ENCODE results near the gene NIPA2. TPM values are rescaled to one million over a fixed set of nuclear protein-coding genes. Genes with fewer than 3 reads are reported as not detected.

The NIPA2 gene
- polyA plus RNA-seq, 4 donors: 15.0 to 40.3 (median 30.5) TPM

- no peak for DNase-seq
- Histone ChIP-seq H3K27ac (ENCODE audit: low read depth in 1 of 3, low read length in 2 of 3) (no peak overlapping the region), H3K4me1 (ENCODE audit: control insufficient read depth in 3 of 3, insufficient read depth in 2 of 3, low read depth in 1 of 3, low read length in 2 of 3) (no peaks in the 10 kb centered on the region), H3K4me3 (ENCODE audit: low read depth in 1 of 3, low read length in 3 of 3) (no peak overlapping the region), H3K27me3 (ENCODE audit: control insufficient read depth in 3 of 3, insufficient read depth in 3 of 3, low read length in 3 of 3) (no peaks in the 10 kb centered on the region), H3K36me3 (ENCODE audit: control insufficient read depth in 3 of 3, insufficient read depth in 2 of 3, low read depth in 1 of 3, low read length in 3 of 3) (peaks cover 0 to 48% (median 3%) of the 10 kb centered on the region in 3 donors), H3K9me3 (ENCODE audit: control insufficient read depth in 2 of 2, insufficient read depth in 1 of 2, low read depth in 1 of 2, low read length in 1 of 2) (no peaks in the 10 kb centered on the region)
- WGBS, 3 donors: 88 to 93% (median 89%) methylated on average over 32 to 33 of the region's 33 CpGs
- no peak for FAIRE-seq
These were observed 53.2 kb downstream of the NIPA2 start for GRCh38 chr15:22891426-22892210.

- FAIRE-seq (no peak), DNase-seq (no peak)
- Histone ChIP-seq H3K27ac (ENCODE audit: low read depth in 1 of 3, low read length in 2 of 3) (no peak overlapping the region), H3K4me3 (ENCODE audit: low read depth in 1 of 3, low read length in 3 of 3) (no peak overlapping the region), H3K27me3 (ENCODE audit: control insufficient read depth in 3 of 3, insufficient read depth in 3 of 3, low read length in 3 of 3) (no peaks in the 10 kb centered on the region), H3K4me1 (ENCODE audit: control insufficient read depth in 3 of 3, insufficient read depth in 2 of 3, low read depth in 1 of 3, low read length in 2 of 3) (no peaks in the 10 kb centered on the region), H3K36me3 (ENCODE audit: control insufficient read depth in 3 of 3, insufficient read depth in 2 of 3, low read depth in 1 of 3, low read length in 3 of 3) (peaks cover 0 to 48% (median 3%) of the 10 kb centered on the region in 3 donors), H3K9me3 (ENCODE audit: control insufficient read depth in 2 of 2, insufficient read depth in 1 of 2, low read depth in 1 of 2, low read length in 1 of 2) (no peaks in the 10 kb centered on the region)
- WGBS, 3 donors: 85 to 93% (median 91%) methylated on average over 9 of the region's 9 CpGs
These were observed 53.9 kb downstream of the NIPA2 start for GRCh38 chr15:22892333-22892732.

GRCh38 chr15:22893081-22893480, 54.6 kb downstream of the NIPA2 start:
- H3K9me3 ChIP-seq (ENCODE audit: control insufficient read depth in 2 of 2, insufficient read depth in 1 of 2, low read depth in 1 of 2, low read length in 1 of 2): no peaks in the 10 kb centered on the region
- WGBS, 3 donors: 91 to 95% (median 93%) methylated on average over 17 of the region's 17 CpGs
- FAIRE-seq (no peak), DNase-seq (no peak)
- H3K4me1 ChIP-seq (ENCODE audit: control insufficient read depth in 3 of 3, insufficient read depth in 2 of 3, low read depth in 1 of 3, low read length in 2 of 3): no peaks in the 10 kb centered on the region
- no peaks in the 10 kb centered on the region for H3K27me3 ChIP-seq (ENCODE audit: control insufficient read depth in 3 of 3, insufficient read depth in 3 of 3, low read length in 3 of 3)
- H3K36me3 ChIP-seq (ENCODE audit: control insufficient read depth in 3 of 3, insufficient read depth in 2 of 3, low read depth in 1 of 3, low read length in 3 of 3): peaks cover 0 to 50% (median 3%) of the 10 kb centered on the region in 3 donors
- H3K4me3 ChIP-seq (ENCODE audit: low read depth in 1 of 3, low read length in 3 of 3): no peak overlapping the region
- no peak overlapping the region for H3K27ac ChIP-seq (ENCODE audit: low read depth in 1 of 3, low read length in 2 of 3)

- Histone ChIP-seq H3K4me3 (ENCODE audit: low read depth in 1 of 3, low read length in 3 of 3) (no peak overlapping the region), H3K27ac (ENCODE audit: low read depth in 1 of 3, low read length in 2 of 3) (no peak overlapping the region), H3K36me3 (ENCODE audit: control insufficient read depth in 3 of 3, insufficient read depth in 2 of 3, low read depth in 1 of 3, low read length in 3 of 3) (peaks cover 0 to 50% (median 3%) of the 10 kb centered on the region in 3 donors), H3K4me1 (ENCODE audit: control insufficient read depth in 3 of 3, insufficient read depth in 2 of 3, low read depth in 1 of 3, low read length in 2 of 3) (no peaks in the 10 kb centered on the region), H3K27me3 (ENCODE audit: control insufficient read depth in 3 of 3, insufficient read depth in 3 of 3, low read length in 3 of 3) (no peaks in the 10 kb centered on the region), H3K9me3 (ENCODE audit: control insufficient read depth in 2 of 2, insufficient read depth in 1 of 2, low read depth in 1 of 2, low read length in 1 of 2) (no peaks in the 10 kb centered on the region)
- FAIRE-seq: no peak
- DNase-seq: no peak
- WGBS, 3 donors: 94 to 97% (median 96%) methylated on average over 13 of the region's 13 CpGs
These were observed 55.4 kb downstream of the NIPA2 start for GRCh38 chr15:22893881-22894280.

- Histone ChIP-seq H3K9me3 (ENCODE audit: control insufficient read depth in 2 of 2, insufficient read depth in 1 of 2, low read depth in 1 of 2, low read length in 1 of 2) (no peaks in the 10 kb centered on the region), H3K4me3 (ENCODE audit: low read depth in 1 of 3, low read length in 3 of 3) (no peak overlapping the region), H3K27ac (ENCODE audit: low read depth in 1 of 3, low read length in 2 of 3) (peak overlapping the region in 1 of 3 donors; percentile 42), H3K27me3 (ENCODE audit: control insufficient read depth in 3 of 3, insufficient read depth in 3 of 3, low read length in 3 of 3) (no peaks in the 10 kb centered on the region), H3K36me3 (ENCODE audit: control insufficient read depth in 3 of 3, insufficient read depth in 2 of 3, low read depth in 1 of 3, low read length in 3 of 3) (peaks cover 2 to 52% (median 5%) of the 10 kb centered on the region in 3 donors), H3K4me1 (ENCODE audit: control insufficient read depth in 3 of 3, insufficient read depth in 2 of 3, low read depth in 1 of 3, low read length in 2 of 3) (no peaks in the 10 kb centered on the region)
- FAIRE-seq (no peak), DNase-seq (peak; percentile 35 to 78)
- WGBS, 3 donors: 73 to 87% (median 82%) methylated on average over 10 of the region's 10 CpGs
These were observed 57.2 kb downstream of the NIPA2 start for GRCh38 chr15:22895465-22896190.

GRCh38 chr15:22902046-22902445, 63.6 kb downstream of the NIPA2 start:
- WGBS, 3 donors: 88 to 93% (median 92%) methylated on average over 11 of the region's 11 CpGs
- no peaks in the 10 kb centered on the region for H3K27me3 ChIP-seq (ENCODE audit: control insufficient read depth in 3 of 3, insufficient read depth in 3 of 3, low read length in 3 of 3)
- H3K4me3 ChIP-seq (ENCODE audit: low read depth in 1 of 3, low read length in 3 of 3): no peak overlapping the region
- H3K36me3 ChIP-seq (ENCODE audit: control insufficient read depth in 3 of 3, insufficient read depth in 2 of 3, low read depth in 1 of 3, low read length in 3 of 3): peaks cover 5 to 64% (median 7%) of the 10 kb centered on the region in 3 donors
- no peak for FAIRE-seq
- H3K9me3 ChIP-seq (ENCODE audit: control insufficient read depth in 2 of 2, insufficient read depth in 1 of 2, low read depth in 1 of 2, low read length in 1 of 2): no peaks in the 10 kb centered on the region
- no peak overlapping the region for H3K27ac ChIP-seq (ENCODE audit: low read depth in 1 of 3, low read length in 2 of 3)
- H3K4me1 ChIP-seq (ENCODE audit: control insufficient read depth in 3 of 3, insufficient read depth in 2 of 3, low read depth in 1 of 3, low read length in 2 of 3): no peaks in the 10 kb centered on the region
- DNase-seq: no peak

GRCh38 chr15:22902578-22902977, 64.1 kb downstream of the NIPA2 start:
- Histone ChIP-seq H3K4me1 (ENCODE audit: control insufficient read depth in 3 of 3, insufficient read depth in 2 of 3, low read depth in 1 of 3, low read length in 2 of 3) (no peaks in the 10 kb centered on the region), H3K27ac (ENCODE audit: low read depth in 1 of 3, low read length in 2 of 3) (no peak overlapping the region), H3K4me3 (ENCODE audit: low read depth in 1 of 3, low read length in 3 of 3) (no peak overlapping the region), H3K27me3 (ENCODE audit: control insufficient read depth in 3 of 3, insufficient read depth in 3 of 3, low read length in 3 of 3) (no peaks in the 10 kb centered on the region), H3K36me3 (ENCODE audit: control insufficient read depth in 3 of 3, insufficient read depth in 2 of 3, low read depth in 1 of 3, low read length in 3 of 3) (peaks cover 5 to 67% (median 7%) of the 10 kb centered on the region in 3 donors), H3K9me3 (ENCODE audit: control insufficient read depth in 2 of 2, insufficient read depth in 1 of 2, low read depth in 1 of 2, low read length in 1 of 2) (no peaks in the 10 kb centered on the region)
- 79 to 87% (median 82%) methylated on average over 12 of the region's 12 CpGs for WGBS, 3 donors
- DNase-seq (no peak), FAIRE-seq (no peak)

GRCh38 chr15:22902981-22903380, 64.5 kb downstream of the NIPA2 start:
- H3K4me1 ChIP-seq (ENCODE audit: control insufficient read depth in 3 of 3, insufficient read depth in 2 of 3, low read depth in 1 of 3, low read length in 2 of 3): no peaks in the 10 kb centered on the region
- DNase-seq (no peak), FAIRE-seq (no peak)
- WGBS, 3 donors: 89 to 97% (median 89%) methylated on average over 11 of the region's 11 CpGs
- no peaks in the 10 kb centered on the region for H3K27me3 ChIP-seq (ENCODE audit: control insufficient read depth in 3 of 3, insufficient read depth in 3 of 3, low read length in 3 of 3)
- H3K4me3 ChIP-seq (ENCODE audit: low read depth in 1 of 3, low read length in 3 of 3): no peak overlapping the region
- no peak overlapping the region for H3K27ac ChIP-seq (ENCODE audit: low read depth in 1 of 3, low read length in 2 of 3)
- H3K36me3 ChIP-seq (ENCODE audit: control insufficient read depth in 3 of 3, insufficient read depth in 2 of 3, low read depth in 1 of 3, low read length in 3 of 3): peaks cover 5 to 65% (median 7%) of the 10 kb centered on the region in 3 donors
- no peaks in the 10 kb centered on the region for H3K9me3 ChIP-seq (ENCODE audit: control insufficient read depth in 2 of 2, insufficient read depth in 1 of 2, low read depth in 1 of 2, low read length in 1 of 2)

All from small intestine (tissue), 7 donors.